ENCODE measurements around the gene RGS3.
"Not testable (repeated sequence)": the region's sequence is repeated elsewhere in the genome, so short reads cannot be mapped to it uniquely, and the experiment has no call there.

Gene RGS3

DNA sequence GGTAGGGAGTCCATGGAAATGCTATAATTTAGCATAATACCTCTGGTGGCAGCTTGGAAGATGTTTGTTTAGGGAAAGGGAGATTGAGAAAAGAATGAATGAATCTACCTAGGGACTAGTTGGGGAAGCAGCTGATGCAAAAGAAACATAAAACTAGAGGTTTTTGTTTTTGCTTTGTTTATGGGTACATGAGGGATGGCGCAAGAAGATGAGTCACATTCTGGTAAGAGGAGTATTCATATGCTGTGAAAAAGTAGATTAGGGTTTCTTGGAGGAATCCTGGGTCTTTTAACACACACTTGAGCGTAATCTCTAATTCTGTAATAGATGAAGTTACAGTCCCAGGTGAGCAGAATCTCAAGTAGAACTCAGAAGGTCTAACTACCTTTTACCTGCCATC, 35.9 kb upstream of the RGS3 start:
- H3K4me3 ChIP-seq (ENCODE audit: control insufficient read depth, low read depth, low read length), result no peak overlapping the region
- TF ChIP-seq CTCF (conservative IDR thresholded peaks at IDR 0.05; ENCODE audit: control insufficient read depth, insufficient read depth, low read depth, low read length), result no peak
- peak; percentile 74 for DNase-seq (ENCODE audit: low read depth)

- TF ChIP-seq CTCF (conservative IDR thresholded peaks at IDR 0.05; ENCODE audit: control insufficient read depth, insufficient read depth, low read depth, low read length), result no peak
- no peak overlapping the region for H3K4me3 ChIP-seq (ENCODE audit: control insufficient read depth, low read depth, low read length)
- peak; percentile 13 for DNase-seq (ENCODE audit: low read depth)
Observed at GRCh38 chr9:113428062-113428615, 35.4 kb upstream of the RGS3 start.

DNA sequence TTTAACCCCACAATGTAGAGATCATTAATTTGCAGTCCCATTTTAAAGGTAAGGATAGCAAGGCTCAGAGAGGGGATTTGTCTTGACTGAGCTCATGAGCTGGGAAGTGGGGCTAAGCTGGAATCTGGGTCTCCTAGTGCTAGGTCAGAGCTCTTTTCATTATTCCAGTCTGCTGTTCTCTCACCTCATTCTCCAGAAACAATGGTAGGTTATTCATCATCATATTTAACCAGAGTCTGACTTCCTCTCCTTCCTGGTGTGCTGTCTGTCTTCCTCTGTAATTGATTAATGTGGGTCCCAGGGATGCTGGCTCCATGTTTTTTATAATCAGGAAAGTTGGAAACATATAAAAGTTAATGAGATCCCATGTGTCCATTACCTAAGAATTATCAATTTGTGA, 32.3 kb upstream of the RGS3 start:
- DNase-seq (ENCODE audit: low read depth), result no peak
- no peak overlapping the region for H3K4me3 ChIP-seq (ENCODE audit: control insufficient read depth, low read depth, low read length)
- TF ChIP-seq CTCF (conservative IDR thresholded peaks at IDR 0.05; ENCODE audit: control insufficient read depth, insufficient read depth, low read depth, low read length), result no peak

DNA sequence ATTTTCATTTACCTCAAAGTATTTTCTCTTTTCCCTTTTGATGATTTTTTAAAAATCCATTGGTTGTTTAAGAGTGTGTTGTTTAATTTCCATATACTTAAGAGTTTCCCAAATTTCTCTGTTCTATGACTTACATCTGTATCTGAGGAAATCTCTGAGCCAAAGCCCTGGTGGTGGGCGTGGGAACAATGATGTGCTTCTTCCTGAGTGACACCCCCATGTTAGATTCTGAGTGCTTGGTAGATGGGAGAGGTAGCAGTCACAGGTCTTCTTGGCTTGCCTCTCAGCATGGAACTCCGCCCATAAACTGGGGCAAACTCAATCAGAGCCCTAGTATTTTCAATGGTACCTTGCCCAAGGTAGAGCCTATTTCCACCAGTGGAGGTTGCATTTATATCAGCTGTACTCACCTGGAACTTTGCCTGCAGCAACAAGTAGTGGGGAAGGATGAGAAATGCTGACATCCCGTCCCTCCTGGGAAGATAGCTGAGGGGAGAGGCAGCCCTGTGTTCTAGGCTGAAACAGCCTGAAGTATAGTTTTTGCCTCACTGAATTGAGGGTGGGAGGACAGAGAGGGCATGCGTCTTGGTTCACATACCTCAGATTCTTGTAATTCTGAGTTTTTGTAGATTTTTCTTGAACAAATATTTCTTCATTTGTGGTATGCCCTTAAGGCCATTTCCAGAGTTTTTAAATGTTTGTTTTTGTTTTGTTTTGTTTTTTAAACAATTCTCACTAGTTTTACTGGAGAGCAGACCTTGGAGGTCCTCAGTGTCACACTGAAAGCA, 26.6 kb upstream of the RGS3 start:
- no peak overlapping the region for H3K4me3 ChIP-seq (ENCODE audit: control insufficient read depth, low read depth, low read length)
- TF ChIP-seq CTCF (conservative IDR thresholded peaks at IDR 0.05; ENCODE audit: control insufficient read depth, insufficient read depth, low read depth, low read length), result no peak
- DNase-seq (ENCODE audit: low read depth), result no peak

- DNase-seq (ENCODE audit: low read depth); H3K4me3 ChIP-seq (ENCODE audit: control insufficient read depth, low read depth, low read length): not testable (repeated sequence)
Observed at GRCh38 chr9:113437716-113438115, 25.8 kb upstream of the RGS3 start.

DNA sequence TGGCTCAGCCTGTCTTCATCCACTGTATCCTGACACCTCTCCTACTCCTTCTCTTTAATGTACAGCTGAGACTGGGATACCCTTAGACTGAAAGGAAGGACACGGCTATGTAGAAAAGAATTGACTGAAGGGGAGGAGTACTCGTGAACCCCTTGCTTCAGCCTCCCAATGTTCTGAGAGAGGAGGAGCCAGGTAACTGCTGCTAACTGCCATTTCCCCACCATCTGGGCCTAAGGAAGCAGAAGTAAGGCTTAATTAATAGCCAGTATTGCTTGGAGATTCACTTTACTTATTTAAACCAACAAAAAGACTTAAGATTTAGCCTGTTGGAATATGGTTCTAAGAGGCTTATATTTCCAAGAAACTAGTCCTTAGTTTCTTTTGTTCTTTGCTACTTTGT, 18.8 kb upstream of the RGS3 start:
- no peak overlapping the region for H3K4me3 ChIP-seq (ENCODE audit: control insufficient read depth, low read depth, low read length)
- no peak for DNase-seq (ENCODE audit: low read depth)
- TF ChIP-seq CTCF (conservative IDR thresholded peaks at IDR 0.05; ENCODE audit: control insufficient read depth, insufficient read depth, low read depth, low read length), result no peak

GRCh38 chr9:113446323-113446740, 17.2 kb upstream of the RGS3 start:
- TF ChIP-seq CTCF (conservative IDR thresholded peaks at IDR 0.05; ENCODE audit: control insufficient read depth, insufficient read depth, low read depth, low read length), result peak; percentile 52
- DNase-seq (ENCODE audit: low read depth), result peak; percentile 67
- no peak overlapping the region for H3K4me3 ChIP-seq (ENCODE audit: control insufficient read depth, low read depth, low read length)
